ENCODE measurements around the gene CAPN10.

Gene CAPN10

GRCh38 chr2:240642061-240642805, 55.7 kb downstream of the CAPN10 start:
- no peak for DNase-seq

- no peak for DNase-seq
These were observed 56.2 kb downstream of the CAPN10 start for GRCh38 chr2:240642806-240643092.

- no peak for DNase-seq
These were observed 56.7 kb downstream of the CAPN10 start for GRCh38 chr2:240643093-240643810.

- DNase-seq = no peak
These were observed 57.2 kb downstream of the CAPN10 start for GRCh38 chr2:240643811-240644150.

DNA sequence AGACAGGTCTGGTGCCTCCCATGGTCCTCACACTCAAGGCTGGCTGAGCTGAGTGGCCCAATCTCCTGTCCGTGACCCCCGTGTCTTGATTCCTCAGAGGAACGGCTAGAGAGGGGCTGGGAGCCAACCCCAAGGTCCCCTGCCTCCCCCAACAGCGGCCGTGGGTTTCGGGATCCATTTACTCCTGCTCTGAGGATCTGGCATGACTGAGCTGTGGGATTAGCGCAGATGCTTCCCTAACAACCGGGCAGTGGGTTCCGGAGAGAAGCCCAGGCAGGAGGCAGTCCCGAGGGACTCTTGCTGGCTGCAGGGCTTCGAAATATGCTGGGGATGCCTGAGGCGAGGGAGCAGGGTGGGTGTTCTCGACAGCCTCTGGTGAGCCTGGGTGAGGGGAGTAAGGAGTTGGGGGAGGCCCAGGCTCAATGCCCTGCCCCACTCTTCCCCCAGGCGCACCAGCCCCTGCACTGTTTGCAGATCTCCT, 57.7 kb downstream of the CAPN10 start:
- DNase-seq = no peak

GRCh38 chr2:240644859-240645301, 58.3 kb downstream of the CAPN10 start:
- no peak for DNase-seq

DNA sequence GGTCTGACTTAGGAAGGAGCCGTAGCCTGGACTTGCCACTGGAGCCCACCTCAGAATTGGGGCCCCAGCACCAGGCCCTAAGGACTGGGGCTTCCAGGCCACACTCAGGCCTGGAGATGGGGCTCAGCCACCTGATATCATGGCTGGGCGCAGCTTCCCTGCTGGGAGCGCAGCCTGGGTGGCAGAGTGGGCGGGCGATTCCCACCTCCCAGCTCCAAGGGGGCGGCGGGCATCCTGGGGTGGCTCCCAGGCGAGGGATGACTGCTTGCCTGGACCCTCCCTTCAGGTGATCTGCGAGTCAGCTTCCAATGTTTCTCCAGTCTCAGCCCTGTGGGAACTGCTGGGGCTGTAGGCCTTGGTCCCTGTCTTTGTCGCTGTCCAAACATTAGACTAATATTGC, 58.8 kb downstream of the CAPN10 start:
- DNase-seq = no peak

DNA sequence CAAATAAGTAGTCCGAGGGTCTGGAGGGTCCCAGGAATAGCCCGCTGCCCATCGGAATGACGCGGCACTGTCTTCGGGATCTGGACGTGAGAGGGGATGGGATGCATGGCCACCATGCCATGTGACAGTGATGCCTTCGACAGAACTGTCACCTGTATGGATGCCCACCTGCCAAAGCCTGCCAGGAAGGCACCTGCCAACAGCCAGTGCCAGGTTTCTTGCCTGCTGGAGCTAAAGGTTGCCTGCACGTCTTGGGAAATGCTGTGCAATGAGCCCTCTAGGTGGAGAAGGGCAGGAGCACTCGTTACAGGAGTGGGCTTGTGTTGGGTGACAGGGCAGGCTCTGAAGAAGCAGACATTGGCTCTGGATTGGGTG, 59.3 kb downstream of the CAPN10 start:
- DNase-seq = no peak

GRCh38 chr2:240646176-240646899, 59.8 kb downstream of the CAPN10 start:
- no peak for DNase-seq

GRCh38 chr2:240646900-240647502, 60.5 kb downstream of the CAPN10 start:
- no peak for DNase-seq

- DNase-seq = no peak
These were observed 61.1 kb downstream of the CAPN10 start for GRCh38 chr2:240647503-240648154.

GRCh38 chr2:240648155-240648649, 61.7 kb downstream of the CAPN10 start:
- DNase-seq = no peak
